ENCODE results near the gene EBLN2. TPM values are rescaled to one million over a fixed set of nuclear protein-coding genes. Genes with fewer than 3 reads are reported as not detected.

Gene EBLN2
- 10 to 100 TPM; 14.8 to 16.0 TPM for total RNA-seq
- polyA plus RNA-seq (2013, experiment 1 of 2), result 9.4 TPM
- 8.8 TPM for polyA plus RNA-seq (2013, experiment 2 of 2)
- total RNA-seq, result 2.3 to 14.4 (median 8.2) reads per million in 172 experiments

GRCh38 chr3:73061416-73061815, at the start of gene EBLN2:
EBLN2 (plus strand) TSS chr3:73061659; CDS start chr3:73062082, 423 bp downstream.
- Histone ChIP-seq H3K4me3 (ENCODE audit: low read length) (no peak within 1 kb of the TSS), H3K36me3 (ENCODE audit: insufficient read depth, low read length) (peaks cover 47% of the 10 kb centered on the region), H3K9me3 (ENCODE audit: control insufficient read depth in 1 of 2, insufficient read depth in 1 of 2, low read length in 2 of 2) (no peaks in the 10 kb centered on the region), H3K27ac (ENCODE audit: low read depth in 1 of 2, low read length in 2 of 2) (no peak within 1 kb of the TSS), H3K27me3 (ENCODE audit: control insufficient read depth in 1 of 2, insufficient read depth in 2 of 2, low read length in 2 of 2) (no peaks in the 10 kb centered on the region), H3K4me1 (ENCODE audit: insufficient read depth, low read length) (no peaks in the 10 kb centered on the region)
- no peak within 1 kb of the TSS for H3K27ac Mint-ChIP-seq
- DNase-seq (no peak), ATAC-seq (ENCODE audit: poor library complexity) (no peak)
- H3K4me3 Mint-ChIP-seq, result no peak within 1 kb of the TSS
- intact Hi-C loops (cut with DNase I, micrococcal nuclease), result no loop called here
- peaks cover 2% of the 10 kb centered on the region for H3K4me1 Mint-ChIP-seq (ENCODE audit: low read depth)
- CTCF ChIA-PET, result no interaction called here
- H3K36me3 Mint-ChIP-seq (ENCODE audit: low read depth), result peaks cover 57% of the 10 kb centered on the region
- H3K9me3 Mint-ChIP-seq, result no peaks in the 10 kb centered on the region
- POLR2A ChIA-PET, result interaction anchor here (1.2 kb wide), 1 partner anchor 125 kb away, joined by 3 read pairs; no protein-coding TSS in a partner anchor
- no peaks in the 10 kb centered on the region for H3K27me3 Mint-ChIP-seq
- TF ChIP-seq CTCF (IDR thresholded peaks at IDR 0.05), result no peak

- peaks cover 39% of the 10 kb centered on the region for H3K4me1 ChIP-seq (ENCODE audit: insufficient read depth, low read length)
- no peak overlapping the region for H3K4me3 Mint-ChIP-seq
Observed at GRCh38 chr3:73018298-73018697, 43.2 kb upstream of the EBLN2 start.

GRCh38 chr3:73018790-73019441, 42.5 kb upstream of the EBLN2 start:
- peaks cover 33% of the 10 kb centered on the region for H3K36me3 Mint-ChIP-seq (ENCODE audit: low read depth)
- no peak overlapping the region for H3K4me3 Mint-ChIP-seq
- H3K27ac Mint-ChIP-seq, result peak overlapping the region; percentile 50
- H3K27ac ChIP-seq (ENCODE audit: low read depth in 1 of 2, low read length in 2 of 2), result no peak overlapping the region
- H3K4me1 Mint-ChIP-seq (ENCODE audit: low read depth), result peaks cover 62% of the 10 kb centered on the region
- H3K9me3 ChIP-seq (ENCODE audit: control insufficient read depth in 1 of 2, insufficient read depth in 1 of 2, low read length in 2 of 2), result no peaks in the 10 kb centered on the region
- TF ChIP-seq CTCF (IDR thresholded peaks at IDR 0.05), result no peak
- peaks cover 35% of the 10 kb centered on the region for H3K4me1 ChIP-seq (ENCODE audit: insufficient read depth, low read length)
- no peak overlapping the region for H3K4me3 ChIP-seq (ENCODE audit: low read length)
- ChIA-PET POLR2A (no interaction called here), CTCF (no interaction called here)
- no peaks in the 10 kb centered on the region for H3K9me3 Mint-ChIP-seq
- DNase-seq (no peak), ATAC-seq (ENCODE audit: poor library complexity) (no peak)
- peaks cover 5% of the 10 kb centered on the region for H3K36me3 ChIP-seq (ENCODE audit: insufficient read depth, low read length)
- H3K27me3 ChIP-seq (ENCODE audit: control insufficient read depth in 1 of 2, insufficient read depth in 2 of 2, low read length in 2 of 2), result no peaks in the 10 kb centered on the region
- no peaks in the 10 kb centered on the region for H3K27me3 Mint-ChIP-seq
- intact Hi-C loops (cut with DNase I, micrococcal nuclease), result no loop called here

More at GRCh38 chr3:73018298-73018697, 43.2 kb upstream of the EBLN2 start:
- no peak for TF ChIP-seq CTCF (IDR thresholded peaks at IDR 0.05)
- no peak for DNase-seq
- POLR2A ChIA-PET, result no interaction called here
- peaks cover 5% of the 10 kb centered on the region for H3K36me3 ChIP-seq (ENCODE audit: insufficient read depth, low read length)
- no peaks in the 10 kb centered on the region for H3K27me3 ChIP-seq (ENCODE audit: control insufficient read depth in 1 of 2, insufficient read depth in 2 of 2, low read length in 2 of 2)
- intact Hi-C loops (cut with DNase I, micrococcal nuclease), result no loop called here
- peaks cover 35% of the 10 kb centered on the region for H3K36me3 Mint-ChIP-seq (ENCODE audit: low read depth)
- no peaks in the 10 kb centered on the region for H3K27me3 Mint-ChIP-seq
- no peak overlapping the region for H3K27ac ChIP-seq (ENCODE audit: low read depth in 1 of 2, low read length in 2 of 2)
- CTCF ChIA-PET, result no interaction called here
- no peaks in the 10 kb centered on the region for H3K9me3 ChIP-seq (ENCODE audit: control insufficient read depth in 1 of 2, insufficient read depth in 1 of 2, low read length in 2 of 2)
- ATAC-seq (ENCODE audit: poor library complexity), result no peak
- peak overlapping the region; percentile 50 for H3K27ac Mint-ChIP-seq
- H3K9me3 Mint-ChIP-seq, result no peaks in the 10 kb centered on the region
- H3K4me1 Mint-ChIP-seq (ENCODE audit: low read depth), result peaks cover 66% of the 10 kb centered on the region
- H3K4me3 ChIP-seq (ENCODE audit: low read length), result no peak overlapping the region

Measured in CD4-positive, alpha-beta T cell (primary cell).